Panc1 (cell line): ENCODE data around the gene MS4A1.

Source experiments
- CTCF ChIP-seq: fragments of 450-650 bp; IDR thresholded peaks from 2 replicates; pipeline ENCODE4 v1.5.1; 2017; ENCODE audit warnings: mild to moderate bottlenecking
- POLR2AphosphoS5 ChIP-seq: IDR thresholded peaks from 2 replicates; pipeline ENCODE4 v1.6.1; 2012; ENCODE audit warnings: mild to moderate bottlenecking, low read depth, low read length, moderate library complexity

- TF ChIP-seq CTCF: no peak
- TF ChIP-seq POLR2AphosphoS5: no peak
Observed at GRCh38 chr11:60504219-60504905, 48.7 kb downstream of the MS4A1 start.
